Suprapubic skin (tissue), 4 donors: Measurements from ENCODE around the gene KIF18B. TPM values are rescaled to one million over a fixed set of nuclear protein-coding genes. Genes with fewer than 3 reads are reported as not detected.
A peak's percentile ranks its signal among the peaks of the same experiment; 100 is the strongest.

ENCODE experiments used
- DNase-seq, 2 donors: peaks; one replicate each; pipeline ENCODE4 v3.0.0-alpha.2; 2019; ENCODE audit warnings: low spot score in 2 of 2
- H3K27ac ChIP-seq: fragments of 200-600 bp; sonication (generic); one replicate; pipeline ENCODE4 v1.5.1; 2019
- H3K27me3 ChIP-seq: fragments of 200-600 bp; sonication (generic); one replicate; pipeline ENCODE4 v1.5.1; 2019
- H3K36me3 ChIP-seq: fragments of 200-600 bp; sonication (generic); one replicate; pipeline ENCODE4 v1.5.1; 2019
- H3K4me1 ChIP-seq: fragments of 200-600 bp; sonication (generic); one replicate; pipeline ENCODE4 v1.5.1; 2019
- H3K4me3 ChIP-seq: fragments of 200-600 bp; sonication (generic); one replicate; pipeline ENCODE4 v1.5.1; 2019; ENCODE audit warnings: mild to moderate bottlenecking
- H3K9me3 ChIP-seq: fragments of 200-600 bp; sonication (generic); one replicate; pipeline ENCODE4 v1.5.1; 2019
- CTCF ChIP-seq, 2 donors: fragments of 200-600 bp in 1 of 2; fragments of 450-650 bp in 1 of 2; sonication (generic) in 1 of 2; IDR thresholded peaks; one replicate each; pipeline ENCODE4 v1.5.1; 2016 to 2019; ENCODE audit warnings: antibody characterized with exemption in 2 of 2, mild to moderate bottlenecking in 1 of 2, moderate library complexity in 1 of 2
- EP300 ChIP-seq: sonication (generic); formaldehyde crosslinking; IDR thresholded peaks from one replicate; pipeline ENCODE4 v1.6.1; 2017; ENCODE audit warnings: antibody characterized with exemption
- POLR2A ChIP-seq, 2 donors: fragments of 450-650 bp; IDR thresholded peaks; one replicate each; pipeline ENCODE4 v1.6.1; 2017; ENCODE audit warnings: antibody characterized with exemption in 2 of 2, mild to moderate bottlenecking in 2 of 2, moderate library complexity in 2 of 2
- POLR2AphosphoS5 ChIP-seq, 3 donors: sonication (generic); formaldehyde crosslinking; IDR thresholded peaks; one replicate each; pipeline ENCODE4 v1.6.1; 2017; ENCODE audit warnings: antibody characterized with exemption in 3 of 3
- WGBS: methylation state at CpG from one replicate; pipeline ENCODE4 v1.1.5; 2018; 5-methylcytosine and 5-hydroxymethylcytosine counted together
- total RNA-seq, 4 donors: library from RNA; depleted of rRNA; stranded (reverse); fragments of >200 nt; gene quantifications; one replicate each; pipeline ENCODE4 v1.1.0, GENCODE V29; 2016

Gene KIF18B
- total RNA-seq, 4 donors from 2014 or later, result 2.0 to 4.0 (median 2.8) TPM

GRCh38 chr17:44881145-44881544 lies 66.4 kb downstream of the KIF18B start:
- WGBS, result 93% methylated on average over 4 of the region's 4 CpGs
- Histone ChIP-seq H3K36me3 (peaks cover 96% of the 10 kb centered on the region), H3K27ac (no peak overlapping the region), H3K27me3 (no peaks in the 10 kb centered on the region), H3K9me3 (no peaks in the 10 kb centered on the region), H3K4me3 (no peak overlapping the region), H3K4me1 (no peaks in the 10 kb centered on the region)
- TF ChIP-seq EP300, result no peak
- TF ChIP-seq POLR2A (IDR thresholded peaks at IDR 0.05), result no peak
- no peak for TF ChIP-seq POLR2AphosphoS5 (IDR thresholded peaks at IDR 0.05)
- TF ChIP-seq CTCF (IDR thresholded peaks at IDR 0.05), result no peak
- no peak for DNase-seq

- Histone ChIP-seq H3K9me3 (no peaks in the 10 kb centered on the region), H3K36me3 (peaks cover 97% of the 10 kb centered on the region), H3K27ac (no peak overlapping the region), H3K27me3 (no peaks in the 10 kb centered on the region), H3K4me1 (no peaks in the 10 kb centered on the region), H3K4me3 (no peak overlapping the region)
- DNase-seq, result no peak
- TF ChIP-seq POLR2A (IDR thresholded peaks at IDR 0.05), result no peak
- WGBS, result 91% methylated on average over 2 of the region's 2 CpGs
Observed at GRCh38 chr17:44880062-44880461, 67.5 kb downstream of the KIF18B start.

- H3K27ac ChIP-seq, result no peak overlapping the region
- H3K4me3 ChIP-seq, result no peak overlapping the region
- no peaks in the 10 kb centered on the region for H3K27me3 ChIP-seq
- DNase-seq, result no peak
- 90% methylated on average over 5 of the region's 6 CpGs for WGBS
- peaks cover 97% of the 10 kb centered on the region for H3K36me3 ChIP-seq
- H3K4me1 ChIP-seq, result no peaks in the 10 kb centered on the region
- no peaks in the 10 kb centered on the region for H3K9me3 ChIP-seq
- TF ChIP-seq POLR2A (IDR thresholded peaks at IDR 0.05) (no peak), POLR2AphosphoS5 (IDR thresholded peaks at IDR 0.05) (no peak), EP300 (no peak), CTCF (IDR thresholded peaks at IDR 0.05) (no peak)
Observed at GRCh38 chr17:44879376-44879775, 68.2 kb downstream of the KIF18B start.

- H3K27me3 ChIP-seq, result no peaks in the 10 kb centered on the region
- TF ChIP-seq EP300, result no peak
- TF ChIP-seq CTCF (IDR thresholded peaks at IDR 0.05), result peak in 1 of 2 donors; percentile 47
- no peak for TF ChIP-seq POLR2A (IDR thresholded peaks at IDR 0.05)
- no peak for TF ChIP-seq POLR2AphosphoS5 (IDR thresholded peaks at IDR 0.05)
- no peak for DNase-seq
- no peak overlapping the region for H3K4me3 ChIP-seq
- no peak overlapping the region for H3K27ac ChIP-seq
- H3K4me1 ChIP-seq, result no peaks in the 10 kb centered on the region
- peaks cover 95% of the 10 kb centered on the region for H3K36me3 ChIP-seq
- 55% methylated on average over 6 of the region's 6 CpGs for WGBS
- no peaks in the 10 kb centered on the region for H3K9me3 ChIP-seq
Observed at GRCh38 chr17:44878627-44879221, 68.8 kb downstream of the KIF18B start.

GRCh38 chr17:44877121-44877520 lies 70.5 kb downstream of the KIF18B start:
- DNase-seq, result no peak
- no peak overlapping the region for H3K27ac ChIP-seq
- TF ChIP-seq POLR2A (IDR thresholded peaks at IDR 0.05), result no peak
- TF ChIP-seq POLR2AphosphoS5 (IDR thresholded peaks at IDR 0.05), result no peak
- TF ChIP-seq EP300, result no peak
- TF ChIP-seq CTCF (IDR thresholded peaks at IDR 0.05), result no peak
- no peak overlapping the region for H3K4me3 ChIP-seq
- WGBS, result 76% methylated on average over 5 of the region's 5 CpGs
- no peaks in the 10 kb centered on the region for H3K27me3 ChIP-seq
- no peaks in the 10 kb centered on the region for H3K4me1 ChIP-seq
- H3K36me3 ChIP-seq, result peaks cover 93% of the 10 kb centered on the region
- no peaks in the 10 kb centered on the region for H3K9me3 ChIP-seq

GRCh38 chr17:44875761-44876160 lies 71.8 kb downstream of the KIF18B start:
- H3K4me1 ChIP-seq, result no peaks in the 10 kb centered on the region
- WGBS, result 93% methylated on average over 6 of the region's 6 CpGs
- no peak overlapping the region for H3K27ac ChIP-seq
- H3K9me3 ChIP-seq, result no peaks in the 10 kb centered on the region
- H3K36me3 ChIP-seq, result peaks cover 96% of the 10 kb centered on the region
- no peaks in the 10 kb centered on the region for H3K27me3 ChIP-seq
- TF ChIP-seq POLR2A (IDR thresholded peaks at IDR 0.05) (no peak), CTCF (IDR thresholded peaks at IDR 0.05) (no peak), EP300 (no peak), POLR2AphosphoS5 (IDR thresholded peaks at IDR 0.05) (no peak)
- no peak overlapping the region for H3K4me3 ChIP-seq
- DNase-seq, result no peak
